WERI-Rb-1 (cell line): Measurements from ENCODE around the gene SRRM2.

Experiments
- DNase-seq: peaks from one replicate; pipeline ENCODE4 v3.0.0-alpha.2; 2020
- H3K27ac ChIP-seq: fragments of 250-450 bp; sonication (Bioruptor Pico); 2 replicates; pipeline ENCODE4 v1.5.1; 2020; ENCODE audit warnings: mild to moderate bottlenecking, moderate library complexity
- H3K27me3 ChIP-seq: fragments of 250-450 bp; sonication (Bioruptor Pico); 2 replicates; pipeline ENCODE4 v1.5.1; 2021; ENCODE audit warnings: mild to moderate bottlenecking, low read depth, moderate library complexity; ENCODE audit not compliant: insufficient read depth, severe bottlenecking
- H3K36me3 ChIP-seq: fragments of 250-450 bp; sonication (Bioruptor Pico); 2 replicates; pipeline ENCODE4 v1.5.1; 2020; ENCODE audit warnings: mild to moderate bottlenecking, moderate library complexity
- H3K4me3 ChIP-seq: 2 replicates; pipeline ENCODE4 v1.5.1; 2011; ENCODE audit warnings: low read depth, mild to moderate bottlenecking, control low read depth, low read length
- H3K9me3 ChIP-seq: fragments of 250-450 bp; sonication (Bioruptor Pico); 2 replicates; pipeline ENCODE4 v1.5.1; 2021; ENCODE audit warnings: mild to moderate bottlenecking, moderate library complexity; ENCODE audit not compliant: severe bottlenecking
- TF ChIP-seq, protein P1 (sequence below): IDR thresholded peaks from 2 replicates; pipeline ENCODE4 v1.5.1; 2011; ENCODE audit warnings: low read depth, mild to moderate bottlenecking, control low read depth, inconsistent platforms, low read length

Gene SRRM2

DNA sequence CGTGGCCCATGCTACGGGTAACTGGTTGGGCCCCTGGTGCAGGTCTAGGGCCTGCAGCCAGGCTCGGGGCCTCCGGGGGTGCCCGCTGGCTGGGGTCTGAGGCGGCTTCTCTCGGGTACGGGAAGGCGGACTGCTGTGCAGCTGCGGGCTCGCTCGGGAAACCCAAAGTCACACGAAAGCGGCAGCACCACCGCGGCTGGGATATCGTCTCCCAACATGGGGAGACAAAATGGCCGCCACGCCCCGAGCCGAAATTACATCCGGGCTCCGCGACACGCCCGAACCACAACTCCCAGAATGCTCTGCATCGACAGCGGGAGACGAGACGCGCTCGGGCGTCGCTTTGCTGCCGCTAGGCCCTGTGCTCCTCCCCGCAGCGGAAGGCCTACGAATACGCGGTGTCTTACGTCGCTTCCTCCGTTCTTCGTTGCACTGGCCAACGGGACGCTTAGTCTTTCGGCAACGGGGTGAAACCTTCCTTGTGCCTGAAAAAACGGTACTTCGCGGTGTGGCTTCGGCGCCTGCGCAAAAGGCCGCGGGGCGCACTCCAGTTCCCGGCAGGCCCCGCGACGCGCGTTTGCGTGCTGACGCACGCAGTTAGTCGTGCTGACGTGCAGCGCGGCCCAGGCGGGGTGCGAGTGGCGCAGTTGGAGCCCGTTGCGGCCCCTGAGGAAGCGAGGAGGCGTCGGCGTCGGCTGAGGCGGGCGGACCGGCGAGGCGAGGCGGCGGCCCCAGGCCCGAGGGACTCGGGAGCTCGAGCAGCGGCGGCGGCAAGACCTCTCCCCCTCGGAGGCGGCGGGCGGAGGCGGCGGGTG lies at the start of gene SRRM2:
TSS of gene SRRM2 (plus strand) at position 604 of the 815 bp plus-strand sequence. CDS start 3,727 bp downstream, outside the sequence.
- peak within 1 kb of the TSS; percentile 97 for H3K4me3 ChIP-seq
- TF ChIP-seq, protein P1, sequence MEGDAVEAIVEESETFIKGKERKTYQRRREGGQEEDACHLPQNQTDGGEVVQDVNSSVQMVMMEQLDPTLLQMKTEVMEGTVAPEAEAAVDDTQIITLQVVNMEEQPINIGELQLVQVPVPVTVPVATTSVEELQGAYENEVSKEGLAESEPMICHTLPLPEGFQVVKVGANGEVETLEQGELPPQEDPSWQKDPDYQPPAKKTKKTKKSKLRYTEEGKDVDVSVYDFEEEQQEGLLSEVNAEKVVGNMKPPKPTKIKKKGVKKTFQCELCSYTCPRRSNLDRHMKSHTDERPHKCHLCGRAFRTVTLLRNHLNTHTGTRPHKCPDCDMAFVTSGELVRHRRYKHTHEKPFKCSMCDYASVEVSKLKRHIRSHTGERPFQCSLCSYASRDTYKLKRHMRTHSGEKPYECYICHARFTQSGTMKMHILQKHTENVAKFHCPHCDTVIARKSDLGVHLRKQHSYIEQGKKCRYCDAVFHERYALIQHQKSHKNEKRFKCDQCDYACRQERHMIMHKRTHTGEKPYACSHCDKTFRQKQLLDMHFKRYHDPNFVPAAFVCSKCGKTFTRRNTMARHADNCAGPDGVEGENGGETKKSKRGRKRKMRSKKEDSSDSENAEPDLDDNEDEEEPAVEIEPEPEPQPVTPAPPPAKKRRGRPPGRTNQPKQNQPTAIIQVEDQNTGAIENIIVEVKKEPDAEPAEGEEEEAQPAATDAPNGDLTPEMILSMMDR, result no peak
- no peaks in the 10 kb centered on the region for H3K9me3 ChIP-seq
- DNase-seq, result peak; percentile 96
- no peaks in the 10 kb centered on the region for H3K27me3 ChIP-seq
- H3K27ac ChIP-seq, result peak within 1 kb of the TSS; percentile 100
- peaks cover 49% of the 10 kb centered on the region for H3K36me3 ChIP-seq

- Histone ChIP-seq H3K36me3 (peaks cover 56% of the 10 kb centered on the region), H3K9me3 (no peaks in the 10 kb centered on the region), H3K27me3 (no peaks in the 10 kb centered on the region), H3K4me3 (no peak overlapping the region), H3K27ac (no peak overlapping the region)
- TF ChIP-seq, protein P1, result no peak
- no peak for DNase-seq
Measured at GRCh38 chr16:2702871-2703745, 49.3 kb upstream of the SRRM2 start.

DNA sequence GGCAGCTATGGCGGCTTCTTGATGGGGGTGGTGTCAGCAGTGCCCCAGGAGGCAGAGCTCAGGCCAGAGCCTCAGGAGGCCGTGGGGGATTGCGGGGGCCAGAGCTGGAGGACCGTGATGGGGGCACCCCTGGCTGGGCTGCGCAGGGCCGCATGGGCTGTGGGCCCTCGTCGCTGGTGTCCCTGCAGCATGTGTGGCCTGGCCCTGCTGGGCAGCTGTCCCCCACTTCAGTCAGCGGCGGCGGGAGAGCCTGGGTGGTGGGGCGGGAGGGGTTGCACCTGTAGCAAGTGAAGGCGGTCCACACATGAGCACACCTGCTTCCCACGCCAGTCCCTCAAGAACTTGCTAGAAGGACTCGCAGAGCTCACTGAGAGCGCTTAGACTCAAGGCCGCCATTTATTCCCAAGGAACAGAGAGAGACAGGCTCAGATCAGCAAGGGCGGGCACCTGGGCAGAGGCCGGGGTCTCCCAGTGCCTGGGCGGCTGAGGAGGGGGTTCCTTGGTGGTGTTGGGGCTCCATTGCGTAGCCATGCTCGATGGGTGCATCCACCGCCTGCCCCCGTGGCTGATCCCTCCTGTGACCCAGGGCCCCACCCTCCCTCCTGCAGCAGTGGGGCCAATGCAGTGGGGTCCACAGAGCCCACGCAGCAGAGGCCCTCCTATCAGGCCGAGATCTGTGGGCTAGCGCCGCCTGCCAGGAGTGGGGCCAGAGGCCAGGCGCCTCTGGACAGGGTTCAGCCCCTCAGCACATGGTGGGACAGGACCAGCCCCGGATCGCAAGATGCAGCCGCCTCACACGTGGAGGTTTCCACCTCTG lies 48.1 kb upstream of the SRRM2 start:
- Histone ChIP-seq H3K27me3 (no peaks in the 10 kb centered on the region), H3K9me3 (no peaks in the 10 kb centered on the region), H3K4me3 (no peak overlapping the region), H3K36me3 (peaks cover 56% of the 10 kb centered on the region), H3K27ac (no peak overlapping the region)
- DNase-seq, result no peak
- TF ChIP-seq, protein P1, result no peak

DNA sequence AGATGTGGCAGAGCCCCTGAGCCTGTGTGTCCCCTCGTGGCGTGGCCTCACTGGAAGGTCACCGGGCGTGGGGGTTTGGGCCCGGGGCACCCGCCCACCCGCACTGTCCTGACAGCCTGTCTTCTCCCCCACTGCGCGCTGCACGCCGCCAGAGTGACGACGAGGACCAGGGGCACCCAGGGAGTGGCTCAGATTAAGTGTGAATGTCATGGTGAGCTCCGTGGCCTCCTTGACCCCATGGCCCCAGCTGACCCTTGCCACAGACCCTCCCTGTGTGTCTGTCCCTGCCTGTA lies 47.5 kb upstream of the SRRM2 start:
- no peak overlapping the region for H3K4me3 ChIP-seq

GRCh38 chr16:2705351-2705750 lies 47.1 kb upstream of the SRRM2 start:
- H3K36me3 ChIP-seq, result peaks cover 50% of the 10 kb centered on the region
- no peaks in the 10 kb centered on the region for H3K27me3 ChIP-seq
- TF ChIP-seq, protein P1, result no peak
- no peaks in the 10 kb centered on the region for H3K9me3 ChIP-seq
- DNase-seq, result no peak
- H3K27ac ChIP-seq, result no peak overlapping the region
- H3K4me3 ChIP-seq, result no peak overlapping the region

More for the DNA sequence above, 47.5 kb upstream of the SRRM2 start:
- TF ChIP-seq, protein P1, result no peak
- no peaks in the 10 kb centered on the region for H3K27me3 ChIP-seq
- no peak for DNase-seq
- H3K36me3 ChIP-seq, result peaks cover 54% of the 10 kb centered on the region
- H3K9me3 ChIP-seq, result no peaks in the 10 kb centered on the region
- no peak overlapping the region for H3K27ac ChIP-seq
